Activated CD4-positive, alpha-beta T cell treated with anti-CD3 and anti-CD28 coated beads for 1 hour (primary cell): Measurements from ENCODE around the gene GOLPH3.
"Not testable (repeated sequence)": the region's sequence is repeated elsewhere in the genome, so short reads cannot be mapped to it uniquely, and the experiment has no call there.

Experiments
- DNase-seq: peaks from one replicate; pipeline ENCODE4 v3.0.0-alpha.2; 2020

The GOLPH3 gene

GRCh38 chr5:32132757-32133156 lies 41.4 kb downstream of the GOLPH3 start:
- DNase-seq: no peak

GRCh38 chr5:32131604-32132003 lies 42.5 kb downstream of the GOLPH3 start:
- DNase-seq: no peak

GRCh38 chr5:32130865-32131264 lies 43.3 kb downstream of the GOLPH3 start:
- no peak for DNase-seq

- no peak for DNase-seq
Observed at GRCh38 chr5:32129074-32129598, 45.0 kb downstream of the GOLPH3 start.

- DNase-seq: no peak
Observed at GRCh38 chr5:32127711-32128110, 46.4 kb downstream of the GOLPH3 start.

GRCh38 chr5:32126691-32127090 lies 47.4 kb downstream of the GOLPH3 start:
- DNase-seq: no peak

- DNase-seq: no peak
Observed at GRCh38 chr5:32123889-32124676, 50.0 kb downstream of the GOLPH3 start.

GRCh38 chr5:32123058-32123805 lies 50.9 kb downstream of the GOLPH3 start:
- no peak for DNase-seq

GRCh38 chr5:32118922-32119321 lies 55.2 kb downstream of the GOLPH3 start:
- DNase-seq: not testable (repeated sequence)

GRCh38 chr5:32116574-32117313 lies 57.4 kb downstream of the GOLPH3 start:
- no peak for DNase-seq

GRCh38 chr5:32115985-32116384 lies 58.1 kb downstream of the GOLPH3 start:
- no peak for DNase-seq

GRCh38 chr5:32110111-32110696 lies 63.9 kb downstream of the GOLPH3 start:
- no peak for DNase-seq

GRCh38 chr5:32109236-32109635 lies 64.9 kb downstream of the GOLPH3 start:
- no peak for DNase-seq

GRCh38 chr5:32108167-32108566 lies 66.0 kb downstream of the GOLPH3 start:
- no peak for DNase-seq

GRCh38 chr5:32107291-32107690 lies 66.8 kb downstream of the GOLPH3 start:
- DNase-seq: no peak

GRCh38 chr5:32103521-32103920 lies 70.6 kb downstream of the GOLPH3 start:
- DNase-seq: no peak

- no peak for DNase-seq
Observed at GRCh38 chr5:32102254-32102986, 71.7 kb downstream of the GOLPH3 start.

GRCh38 chr5:32100691-32101302 lies 73.3 kb downstream of the GOLPH3 start:
- DNase-seq: no peak

- no peak for DNase-seq
Observed at GRCh38 chr5:32100230-32100629, 73.9 kb downstream of the GOLPH3 start.

GRCh38 chr5:32099486-32100035 lies 74.6 kb downstream of the GOLPH3 start:
- DNase-seq: no peak

GRCh38 chr5:32098890-32099310 lies 75.2 kb downstream of the GOLPH3 start:
- no peak for DNase-seq
